Hepatocyte (in vitro differentiated cells): ENCODE results near the gene LIN7B.

Source experiments
- CTCF ChIP-seq: fragments of 200-600 bp; sonication (generic); IDR thresholded peaks from 2 replicates; pipeline ENCODE4 v1.5.1; 2016; ENCODE audit warnings: antibody characterized with exemption, mild to moderate bottlenecking; ENCODE audit not compliant: poor library complexity
- EZH2 ChIP-seq: fragments of 200-600 bp; sonication (generic); IDR thresholded peaks from 2 replicates; pipeline ENCODE4 v1.6.1; 2016; ENCODE audit warnings: antibody characterized with exemption, mild to moderate bottlenecking, borderline replicate concordance
- EZH2phosphoT487 ChIP-seq: fragments of 200-600 bp; sonication (generic); IDR thresholded peaks from one replicate; pipeline ENCODE4 v1.6.1; 2018; ENCODE audit warnings: antibody characterized with exemption, mild to moderate bottlenecking, low read depth, moderate library complexity; ENCODE audit not compliant: unreplicated experiment, severe bottlenecking

GRCh38 chr19:49160450-49161189 lies 46.5 kb downstream of the LIN7B start:
- TF ChIP-seq CTCF (no peak), EZH2 (no peak), EZH2phosphoT487 (no peak)
